HK-2 (cell line): ENCODE results near the gene SND1.
"Not testable (repeated sequence)": the region's sequence is repeated elsewhere in the genome, so short reads cannot be mapped to it uniquely, and the experiment has no call there.

Experiments used
- DNase-seq: peaks from one replicate; pipeline ENCODE4 v3.0.0-alpha.2; 2018; ENCODE audit not compliant: unreplicated experiment

The SND1 gene

GRCh38 chr7:127959770-127960169, 307.8 kb downstream of the SND1 start:
- DNase-seq, result no peak

- DNase-seq, result no peak
Measured at GRCh38 chr7:127961786-127962453, 309.9 kb downstream of the SND1 start.

GRCh38 chr7:127962589-127963361, 310.8 kb downstream of the SND1 start:
- no peak for DNase-seq

GRCh38 chr7:127963850-127964249, 311.9 kb downstream of the SND1 start:
- DNase-seq, result not testable (repeated sequence)

- DNase-seq, result no peak
Measured at GRCh38 chr7:127967281-127967680, 315.3 kb downstream of the SND1 start.

- DNase-seq, result no peak
Measured at GRCh38 chr7:127968547-127968946, 316.6 kb downstream of the SND1 start.

- no peak for DNase-seq
Measured at GRCh38 chr7:127973832-127974231, 321.8 kb downstream of the SND1 start.

GRCh38 chr7:127974446-127975035, 322.5 kb downstream of the SND1 start:
- DNase-seq, result no peak

GRCh38 chr7:127976056-127976737, 324.2 kb downstream of the SND1 start:
- no peak for DNase-seq

GRCh38 chr7:127976738-127977120, 324.7 kb downstream of the SND1 start:
- no peak for DNase-seq

- DNase-seq, result no peak
Measured at GRCh38 chr7:127978421-127978820, 326.4 kb downstream of the SND1 start.

GRCh38 chr7:127979113-127979727, 327.2 kb downstream of the SND1 start:
- DNase-seq, result no peak

- DNase-seq, result no peak
Measured at GRCh38 chr7:127979728-127980126, 327.7 kb downstream of the SND1 start.

- no peak for DNase-seq
Measured at GRCh38 chr7:127980901-127981300, 328.9 kb downstream of the SND1 start.

- DNase-seq, result no peak
Measured at GRCh38 chr7:127981965-127982364, 330.0 kb downstream of the SND1 start.

GRCh38 chr7:127983804-127984332, 331.9 kb downstream of the SND1 start:
- DNase-seq, result no peak

- no peak for DNase-seq
Measured at GRCh38 chr7:127986581-127987521, 334.9 kb downstream of the SND1 start.

- DNase-seq, result no peak
Measured at GRCh38 chr7:127988751-127989150, 336.8 kb downstream of the SND1 start.

GRCh38 chr7:127993317-127993716, 341.3 kb downstream of the SND1 start:
- no peak for DNase-seq

- DNase-seq, result no peak
Measured at GRCh38 chr7:127993987-127994386, 342.0 kb downstream of the SND1 start.
